Calu3 (cell line): ENCODE measurements around the gene CABLES2. TPM values are rescaled to one million over a fixed set of nuclear protein-coding genes. Genes with fewer than 3 reads are reported as not detected.

Source experiments
- BruUV-seq: library from RNA; stranded (reverse); fragments of 400-500 nt; replicated peaks from 2 replicates; lab custom pipeline; 2021; lab: Mats Ljungman, UMichigan
- CTCF ChIA-PET: fragments of 300-600 bp; sonication (Branson Sonifier 250); formaldehyde crosslinking; loops from one replicate; lab custom pipeline; 2022; ENCODE audit warnings: antibody characterized with exemption; lab: Charles Lee
- DNase-seq: peaks from one replicate; pipeline ENCODE4 v3.0.0; 2022
- H3K27ac Mint-ChIP-seq: one replicate; pipeline ENCODE4 v1.8.0; 2022; ENCODE audit warnings: mixed read lengths; ENCODE audit not compliant: unreplicated experiment
- H3K27me3 Mint-ChIP-seq: one replicate; pipeline ENCODE4 v1.8.0; 2022; ENCODE audit warnings: mixed read lengths; ENCODE audit not compliant: unreplicated experiment
- H3K36me3 Mint-ChIP-seq: one replicate; pipeline ENCODE4 v1.8.0; 2022; ENCODE audit warnings: mild to moderate bottlenecking, moderate library complexity, mixed read lengths; ENCODE audit not compliant: insufficient read depth, unreplicated experiment
- H3K4me1 Mint-ChIP-seq: one replicate; pipeline ENCODE4 v1.8.0; 2022; ENCODE audit warnings: mild to moderate bottlenecking, low read depth, mixed read lengths; ENCODE audit not compliant: unreplicated experiment
- H3K4me3 Mint-ChIP-seq: one replicate; pipeline ENCODE4 v1.8.0; 2022; ENCODE audit warnings: mild to moderate bottlenecking, low read depth, moderate library complexity, mixed read lengths; ENCODE audit not compliant: unreplicated experiment
- H3K9me3 Mint-ChIP-seq: one replicate; pipeline ENCODE4 v1.8.0; 2022; ENCODE audit warnings: low read depth, mixed read lengths; ENCODE audit not compliant: unreplicated experiment
- intact Hi-C: fragments of 100-400 bp; cut with micrococcal nuclease; formaldehyde crosslinking; loops from one replicate; pipeline ENCODE4 v1.10.0; 2022; ENCODE audit not compliant: unreplicated experiment
- total RNA-seq: library from RNA; stranded (reverse); gene quantifications from 2 replicates; pipeline ENCODE4 v1.2.3, GENCODE V29; 2022
- TF ChIP-seq, protein P1 (sequence below): fragments of 200-600 bp; IDR thresholded peaks from one replicate; pipeline ENCODE4 v1.8.0; 2022; ENCODE audit warnings: antibody characterized with exemption; ENCODE audit not compliant: unreplicated experiment

Gene CABLES2
- total RNA-seq, 1 experiment from 2014 or later = 13.6 TPM

GRCh38 chr20:62368976-62369814, 37.9 kb downstream of the CABLES2 start:
- Mint-ChIP-seq H3K4me3 (peak overlapping the region; percentile 79), H3K27ac (no peak overlapping the region), H3K4me1 (peaks cover 37% of the 10 kb centered on the region), H3K9me3 (no peaks in the 10 kb centered on the region), H3K27me3 (no peaks in the 10 kb centered on the region), H3K36me3 (peaks cover 61% of the 10 kb centered on the region)
- intact Hi-C loops = no loop called here
- TF ChIP-seq, protein P1, sequence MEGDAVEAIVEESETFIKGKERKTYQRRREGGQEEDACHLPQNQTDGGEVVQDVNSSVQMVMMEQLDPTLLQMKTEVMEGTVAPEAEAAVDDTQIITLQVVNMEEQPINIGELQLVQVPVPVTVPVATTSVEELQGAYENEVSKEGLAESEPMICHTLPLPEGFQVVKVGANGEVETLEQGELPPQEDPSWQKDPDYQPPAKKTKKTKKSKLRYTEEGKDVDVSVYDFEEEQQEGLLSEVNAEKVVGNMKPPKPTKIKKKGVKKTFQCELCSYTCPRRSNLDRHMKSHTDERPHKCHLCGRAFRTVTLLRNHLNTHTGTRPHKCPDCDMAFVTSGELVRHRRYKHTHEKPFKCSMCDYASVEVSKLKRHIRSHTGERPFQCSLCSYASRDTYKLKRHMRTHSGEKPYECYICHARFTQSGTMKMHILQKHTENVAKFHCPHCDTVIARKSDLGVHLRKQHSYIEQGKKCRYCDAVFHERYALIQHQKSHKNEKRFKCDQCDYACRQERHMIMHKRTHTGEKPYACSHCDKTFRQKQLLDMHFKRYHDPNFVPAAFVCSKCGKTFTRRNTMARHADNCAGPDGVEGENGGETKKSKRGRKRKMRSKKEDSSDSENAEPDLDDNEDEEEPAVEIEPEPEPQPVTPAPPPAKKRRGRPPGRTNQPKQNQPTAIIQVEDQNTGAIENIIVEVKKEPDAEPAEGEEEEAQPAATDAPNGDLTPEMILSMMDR = peak; percentile 81
- peak; percentile 62 for DNase-seq
- CTCF ChIA-PET = interaction anchor here (0.8 to 5.9 kb wide), 8 partner anchors 8 to 226 kb away, joined by 3 to 33 read pairs (median 6); partner anchors contain the start of gene ADRM1
- BruUV-seq = no TSS peak

GRCh38 chr20:62368392-62368975, 38.6 kb downstream of the CABLES2 start:
- H3K27me3 Mint-ChIP-seq = no peaks in the 10 kb centered on the region
- DNase-seq = no peak
- H3K9me3 Mint-ChIP-seq = no peaks in the 10 kb centered on the region
- no TSS peak for BruUV-seq
- TF ChIP-seq, protein P1 = no peak
- H3K27ac Mint-ChIP-seq = no peak overlapping the region
- intact Hi-C loops = no loop called here
- H3K4me1 Mint-ChIP-seq = peaks cover 44% of the 10 kb centered on the region
- H3K4me3 Mint-ChIP-seq = peak overlapping the region; percentile 79
- H3K36me3 Mint-ChIP-seq = peaks cover 68% of the 10 kb centered on the region
- CTCF ChIA-PET = interaction anchor here (0.7 to 5.9 kb wide), 12 partner anchors 9 to 341 kb away, joined by 3 to 33 read pairs (median 6); partner anchors contain the start of genes ADRM1 and RPS21

- peak overlapping the region; percentile 72 for H3K27ac Mint-ChIP-seq
- no peaks in the 10 kb centered on the region for H3K27me3 Mint-ChIP-seq
- TF ChIP-seq, protein P1 = no peak
- no peak for DNase-seq
- H3K36me3 Mint-ChIP-seq = peaks cover 71% of the 10 kb centered on the region
- H3K4me3 Mint-ChIP-seq = peak overlapping the region; percentile 79
- H3K9me3 Mint-ChIP-seq = no peaks in the 10 kb centered on the region
- BruUV-seq = no TSS peak
- peaks cover 44% of the 10 kb centered on the region for H3K4me1 Mint-ChIP-seq
- intact Hi-C loops = no loop called here
- CTCF ChIA-PET = interaction anchor here (0.7 to 5.9 kb wide), 11 partner anchors 9 to 341 kb away, joined by 3 to 33 read pairs (median 7); partner anchors contain the start of genes ADRM1 and RPS21
Measured at GRCh38 chr20:62367633-62368391, 39.3 kb downstream of the CABLES2 start.

GRCh38 chr20:62367136-62367632, 39.9 kb downstream of the CABLES2 start, which contains the start of gene LAMA5:
Gene LAMA5 (minus strand): TSS chr20:62367312. CDS start chr20:62367245, 67 bp downstream.
- H3K4me3 Mint-ChIP-seq = peak within 1 kb of the TSS; percentile 79
- no TSS peak for BruUV-seq
- peaks cover 49% of the 10 kb centered on the region for H3K4me1 Mint-ChIP-seq
- intact Hi-C loops = no loop called here
- no peaks in the 10 kb centered on the region for H3K27me3 Mint-ChIP-seq
- TF ChIP-seq, protein P1 = no peak
- peak within 1 kb of the TSS; percentile 94 for H3K27ac Mint-ChIP-seq
- CTCF ChIA-PET = interaction anchor here (0.8 to 5.9 kb wide), 6 partner anchors 13 to 67 kb away, joined by 3 to 33 read pairs (median 8); partner anchors contain the start of genes ADRM1 and RPS21
- peak; percentile 86 for DNase-seq
- H3K9me3 Mint-ChIP-seq = no peaks in the 10 kb centered on the region
- peaks cover 76% of the 10 kb centered on the region for H3K36me3 Mint-ChIP-seq
